GM21423 (cell line): ENCODE data around the gene RUNX3.
"Not testable (repeated sequence)": the region's sequence is repeated elsewhere in the genome, so short reads cannot be mapped to it uniquely, and the experiment has no call there.

Experiments used
- ATAC-seq: cut with Tn5 transposase; IDR thresholded peaks from one replicate; pipeline ENCODE4 v1.9.1; 2021; ENCODE audit warnings: mild to moderate bottlenecking, moderate library complexity; ENCODE audit not compliant: unreplicated experiment

Gene RUNX3

DNA sequence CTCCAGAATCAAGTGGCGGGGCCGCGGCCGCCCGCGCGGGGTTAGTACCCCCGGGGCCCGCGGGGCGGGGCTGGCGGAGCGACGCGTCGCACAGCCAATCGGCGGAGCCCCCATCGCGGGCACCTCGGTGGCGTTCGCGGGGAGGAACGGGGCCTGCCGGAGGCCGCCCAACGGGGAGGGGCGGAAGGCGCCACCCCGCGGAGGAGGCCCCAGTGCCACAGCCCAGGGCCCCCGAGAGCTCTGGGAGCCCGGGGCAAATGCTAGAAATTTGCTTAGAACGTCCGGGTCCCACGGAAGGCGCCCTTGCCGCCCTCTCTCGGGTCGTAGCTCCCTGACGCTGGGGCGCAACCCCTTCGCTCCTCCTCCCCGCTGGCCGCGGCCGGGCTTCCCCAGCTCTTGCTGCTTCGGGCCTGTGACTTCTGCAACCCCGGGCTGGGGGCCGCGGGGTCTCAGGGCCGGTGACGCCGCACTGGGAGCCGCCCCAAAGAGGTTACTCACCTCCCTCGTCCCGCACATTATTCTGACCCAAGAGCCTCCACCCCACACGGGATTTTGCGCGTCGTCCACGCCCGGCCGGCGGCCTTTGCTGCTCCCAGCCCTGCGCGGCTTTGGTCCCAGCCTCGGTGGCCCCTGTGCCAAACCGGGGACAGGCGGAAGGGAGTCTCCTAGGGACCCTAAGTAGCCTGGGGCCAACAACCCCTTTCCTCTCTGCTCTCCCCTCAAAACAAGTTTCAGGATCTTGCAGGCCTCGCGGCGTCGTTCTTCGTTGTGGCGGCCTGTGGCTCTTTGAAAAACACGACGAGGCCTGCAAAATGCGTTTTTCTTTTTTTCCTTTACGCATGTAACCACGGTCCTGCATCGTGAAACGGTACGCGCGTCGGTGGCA lies at the start of gene RUNX3:
TSS of gene RUNX3 (minus strand) at position 17 of the 886 bp plus-strand sequence. CDS start 408 bp downstream, outside the sequence.
- peak; percentile 73 for ATAC-seq

DNA sequence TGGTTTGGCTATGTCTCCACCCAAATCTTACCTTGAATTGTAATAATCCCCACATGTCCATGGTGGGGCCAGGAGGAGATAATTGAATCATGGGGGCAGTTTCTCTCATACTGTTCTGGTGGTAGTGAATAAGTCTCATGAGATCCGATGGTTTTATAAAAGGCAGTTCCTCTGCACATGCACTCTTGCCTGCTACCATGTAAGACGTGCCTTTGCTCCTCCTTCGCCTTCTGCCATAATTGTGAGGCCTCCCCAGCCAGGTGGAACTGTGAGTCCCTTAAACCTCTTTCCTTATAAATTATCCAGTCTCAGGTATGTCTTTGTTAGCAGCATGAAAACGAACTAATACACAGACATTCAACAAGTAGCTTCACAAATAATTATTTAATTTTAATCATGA lies 49.2 kb upstream of the RUNX3 start:
- not testable (repeated sequence) for ATAC-seq

DNA sequence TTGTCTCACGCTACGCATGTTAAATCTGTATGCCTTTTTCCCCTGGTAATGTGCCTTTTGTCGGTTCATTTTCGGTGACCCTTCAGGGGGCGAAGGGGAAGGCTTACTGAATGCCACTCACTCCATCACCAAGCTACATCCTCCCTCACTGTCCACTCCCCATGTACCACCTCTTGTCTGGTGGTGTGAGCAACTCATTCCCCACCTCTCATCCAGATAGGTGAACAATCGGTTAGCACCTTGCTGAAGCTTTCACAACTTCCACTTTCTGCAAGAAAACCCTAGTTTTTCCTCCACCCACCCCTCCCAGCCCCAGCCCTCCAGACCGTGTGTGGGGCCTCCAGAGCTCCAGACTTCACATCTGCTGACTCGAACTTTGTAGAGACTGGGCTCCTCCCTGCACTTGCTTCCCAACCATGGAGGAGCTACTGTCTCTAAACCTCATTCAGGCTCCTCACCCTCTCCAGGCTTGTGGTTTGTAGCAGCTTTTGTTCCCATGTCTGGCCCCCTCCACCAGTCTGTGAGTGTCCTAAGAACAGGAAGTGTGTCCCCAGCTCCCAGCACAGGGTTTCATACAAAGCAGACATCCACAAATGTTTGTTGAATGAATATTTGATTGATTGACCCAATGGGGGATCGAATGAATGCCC lies 48.4 kb upstream of the RUNX3 start:
- no peak for ATAC-seq

DNA sequence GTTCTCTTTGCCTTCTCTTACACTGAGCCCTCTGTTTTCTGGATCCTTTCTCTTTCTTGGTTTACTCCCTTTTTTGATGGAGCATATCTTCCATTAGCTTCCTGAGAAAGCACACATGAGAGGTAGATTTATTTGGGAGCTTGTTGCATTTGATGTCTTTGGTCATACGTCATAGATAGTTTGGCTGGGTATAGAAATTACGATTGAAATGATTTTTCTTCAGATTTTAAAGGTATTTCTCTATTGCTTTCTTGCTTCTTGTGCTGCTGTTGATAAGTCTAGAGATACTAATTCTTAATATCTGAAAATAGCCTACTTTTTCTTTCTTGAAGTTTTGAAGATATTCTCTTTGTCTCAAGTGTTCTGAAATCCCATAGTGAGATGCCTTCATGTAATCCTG lies 45.3 kb upstream of the RUNX3 start:
- no peak for ATAC-seq

DNA sequence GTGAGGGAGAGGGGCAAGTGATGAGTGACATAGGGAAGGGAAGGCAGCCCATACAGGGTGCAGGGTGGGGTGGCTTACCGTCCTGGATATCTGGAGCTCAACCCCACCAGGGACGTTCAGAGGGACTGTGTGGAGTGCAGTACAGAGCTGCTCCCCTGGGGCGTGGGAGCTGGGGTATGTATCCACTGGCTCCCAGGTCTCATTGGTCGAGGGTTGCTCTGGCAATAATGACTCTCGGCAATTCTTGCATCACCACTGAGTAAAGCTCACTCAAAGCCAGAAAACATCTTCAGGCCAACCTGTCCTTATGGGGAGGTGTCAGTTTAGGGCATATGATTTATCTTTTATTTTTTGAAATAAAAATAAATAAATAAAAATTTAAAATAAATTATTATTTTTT lies 43.2 kb upstream of the RUNX3 start:
- ATAC-seq = no peak

DNA sequence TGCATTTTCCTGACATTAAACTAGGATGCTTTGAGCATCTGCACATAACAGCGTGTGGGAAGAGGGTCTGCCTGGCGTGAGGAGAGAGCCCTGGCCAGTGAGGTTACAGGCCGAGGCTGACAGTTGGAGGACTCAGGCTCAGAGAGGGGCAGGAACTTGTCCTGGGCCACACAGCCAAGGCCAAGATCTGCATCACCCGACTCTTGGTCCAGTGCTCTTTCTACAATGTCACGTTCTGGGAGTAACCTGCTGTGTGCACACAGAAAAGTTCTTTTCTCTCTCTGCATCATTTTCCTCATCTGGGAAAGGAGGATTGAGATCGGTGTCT lies 42.8 kb upstream of the RUNX3 start:
- ATAC-seq = no peak

DNA sequence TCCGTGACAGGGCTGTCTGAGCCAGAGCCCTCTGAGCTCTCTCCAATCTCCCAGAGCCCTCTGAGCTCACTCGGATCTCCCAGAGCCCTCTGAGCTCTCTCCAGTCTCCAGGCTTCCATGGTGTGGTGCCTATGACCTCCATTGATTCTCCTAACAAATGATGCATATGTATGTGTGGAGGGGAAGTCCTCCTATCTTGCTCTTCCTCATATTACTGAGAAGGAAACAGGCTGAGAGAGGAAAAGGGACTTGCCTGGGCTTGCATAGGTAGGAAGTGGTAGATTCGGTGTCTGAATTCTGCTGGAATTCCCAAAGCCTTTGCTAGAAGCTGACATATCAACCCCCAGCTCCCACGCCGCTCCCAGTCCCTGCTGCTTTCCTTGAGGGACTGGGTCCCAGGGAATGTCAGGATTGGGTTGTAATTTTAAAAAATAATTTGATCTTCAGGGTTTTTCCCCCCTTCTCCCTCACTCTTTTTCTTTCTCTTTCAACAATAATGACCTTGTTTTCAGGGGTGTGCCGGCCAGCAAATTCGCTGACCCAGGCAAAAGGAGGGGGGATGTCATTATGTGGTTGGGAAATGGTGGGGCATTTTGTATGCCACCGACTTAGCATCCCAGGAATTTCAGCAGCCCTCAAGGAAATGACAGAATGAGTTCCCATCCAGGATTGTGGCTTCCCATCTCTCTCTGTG lies 42.3 kb upstream of the RUNX3 start:
- ATAC-seq = no peak

DNA sequence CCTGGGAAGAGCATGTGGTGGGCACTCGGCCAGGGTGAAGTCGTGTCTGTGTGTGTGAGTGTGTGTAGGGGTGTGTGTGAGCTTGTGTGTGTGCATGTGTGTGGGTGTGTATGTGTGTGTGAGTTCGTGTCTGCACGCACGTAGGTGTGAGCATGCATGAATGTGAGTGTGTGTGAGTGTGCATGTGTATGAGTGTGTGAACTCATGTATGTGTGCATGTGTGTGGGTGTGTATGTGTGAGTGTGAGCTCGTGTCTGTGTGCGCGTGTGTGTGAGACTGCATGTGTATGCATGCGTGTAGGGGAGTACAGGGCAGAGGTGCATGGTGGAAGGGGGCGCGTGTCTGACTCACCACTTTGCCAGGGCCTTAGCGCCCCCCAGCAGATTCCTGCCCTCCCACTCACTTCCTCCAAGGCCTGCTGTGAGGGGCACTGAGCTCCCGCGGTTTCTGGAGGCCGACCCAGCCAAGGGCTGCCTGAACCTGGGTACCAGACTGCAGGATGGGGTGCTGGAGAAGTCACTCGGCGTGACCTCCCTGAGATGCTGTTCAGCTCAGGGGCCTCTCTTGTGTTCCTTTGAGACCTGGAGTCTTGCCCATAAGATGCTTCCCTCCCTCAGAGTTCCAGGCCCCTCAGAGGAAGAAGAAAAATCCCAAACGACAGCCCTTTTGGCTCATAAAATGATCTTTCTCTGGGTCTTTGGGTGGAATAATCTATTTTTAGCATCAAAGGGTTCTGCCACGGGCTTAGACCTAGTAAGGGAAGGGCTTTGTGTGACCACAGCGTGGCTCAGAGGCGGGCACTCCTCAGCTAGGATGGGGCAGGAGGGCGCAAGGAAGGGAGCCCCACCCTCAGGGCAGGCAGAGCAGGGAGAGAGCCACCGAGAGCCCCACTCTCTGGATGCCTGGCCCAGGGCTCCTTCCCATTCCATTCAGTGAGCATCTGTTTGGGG lies 41.1 kb upstream of the RUNX3 start:
- ATAC-seq = no peak

DNA sequence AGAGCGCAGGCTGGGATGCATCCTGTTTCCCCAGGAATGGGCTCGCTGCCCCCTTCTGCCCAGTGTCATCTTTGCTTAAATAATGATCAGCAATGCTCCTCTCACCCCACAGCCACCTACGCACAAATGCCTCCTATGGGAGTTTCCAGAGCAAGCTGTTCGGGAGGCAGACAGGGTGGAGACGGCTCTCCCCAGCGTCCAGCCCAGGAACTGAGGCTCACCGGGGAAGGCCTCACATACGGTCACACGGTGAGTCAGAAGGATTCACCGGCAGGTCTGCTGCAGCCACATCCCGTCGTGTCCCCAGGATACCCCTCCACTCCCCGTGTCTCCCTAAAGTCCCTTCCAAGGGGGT lies 40.3 kb upstream of the RUNX3 start:
- no peak for ATAC-seq

DNA sequence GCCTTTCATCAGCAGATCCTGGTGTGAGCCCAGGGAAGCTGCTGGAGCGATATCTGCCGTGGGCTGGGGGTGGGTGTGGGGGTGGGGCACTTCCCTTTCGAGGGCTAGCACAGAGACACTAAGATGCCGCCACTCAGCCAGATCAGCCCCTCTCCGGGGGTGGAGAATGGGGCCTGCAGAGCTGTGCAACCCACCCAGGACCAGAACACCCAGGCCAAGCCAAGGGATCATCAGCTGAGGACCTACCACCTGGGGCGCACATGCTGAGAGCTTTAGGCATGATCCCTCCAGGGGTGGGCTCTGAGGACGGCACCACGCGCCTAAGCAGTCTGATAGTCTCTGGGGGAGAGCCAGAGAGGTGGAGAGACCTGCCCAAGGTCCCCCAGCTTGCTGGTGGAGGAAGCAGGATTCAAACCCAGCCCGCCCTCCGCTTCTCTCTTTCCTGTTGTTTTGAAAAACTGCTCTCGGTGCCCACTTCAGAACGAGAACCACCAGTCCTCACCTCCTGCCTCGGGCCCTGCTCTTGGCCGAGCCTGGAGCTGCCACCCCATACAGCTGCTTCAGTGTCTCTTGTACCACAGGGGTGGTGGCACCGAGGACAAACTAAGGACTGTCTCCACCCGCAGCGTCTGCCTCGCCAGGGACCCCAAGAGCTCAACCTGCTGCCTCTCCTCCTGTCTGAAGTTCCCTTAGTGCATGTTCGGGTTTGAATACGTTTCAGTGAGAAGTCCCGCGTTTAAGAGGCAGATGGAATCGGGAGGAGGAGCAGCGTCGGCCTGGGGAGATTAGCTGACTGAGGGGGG lies 39.7 kb upstream of the RUNX3 start:
- no peak for ATAC-seq

DNA sequence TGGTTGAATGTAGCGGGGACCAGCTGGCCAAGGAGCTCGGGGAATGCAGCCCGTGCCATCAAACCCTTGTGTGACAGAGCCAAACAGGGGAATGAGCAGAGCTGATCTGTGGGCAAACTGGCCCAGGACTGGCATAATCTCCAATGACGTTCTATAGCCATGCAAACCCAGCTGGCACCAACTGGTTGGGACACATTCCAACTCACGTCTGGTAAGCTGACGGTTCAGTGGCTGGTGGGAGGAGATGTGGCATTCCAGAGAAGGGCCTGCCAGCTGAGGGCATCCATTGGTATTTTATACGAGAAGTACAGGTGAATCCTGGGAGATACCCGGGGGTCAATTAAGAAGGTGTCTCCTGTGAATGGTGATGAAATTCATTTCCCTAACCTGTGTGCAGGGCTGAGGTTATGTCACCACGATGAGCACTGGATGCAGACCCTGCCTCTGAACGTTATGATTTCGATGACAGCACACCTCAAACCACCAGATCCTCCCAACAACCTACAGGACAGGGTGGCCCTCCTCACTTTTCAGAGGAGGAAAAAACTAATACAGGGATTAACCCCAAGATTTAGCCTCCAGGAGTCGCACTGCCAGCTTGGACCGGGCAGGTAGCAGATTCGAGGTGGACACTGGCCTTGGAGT lies 39.0 kb upstream of the RUNX3 start:
- no peak for ATAC-seq

DNA sequence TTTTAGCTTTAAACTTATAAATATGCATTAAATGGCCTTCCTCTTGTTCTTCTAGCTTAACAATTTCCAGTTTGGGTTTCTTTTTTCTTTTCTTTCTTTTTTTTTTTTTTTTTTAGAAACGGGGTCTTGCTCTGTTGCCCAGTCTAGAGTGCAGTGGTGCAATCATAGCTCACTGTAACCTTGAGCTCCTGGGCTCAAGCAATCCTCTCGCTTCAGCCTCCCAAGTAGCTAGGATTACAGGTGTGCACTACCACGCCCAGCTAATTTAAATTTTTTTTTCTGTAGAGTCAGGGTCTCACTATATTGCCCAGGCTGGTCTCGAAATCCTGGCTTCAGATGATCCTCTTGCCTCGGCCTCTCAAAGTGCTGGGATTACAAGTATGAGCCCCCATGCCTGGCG lies 37.9 kb upstream of the RUNX3 start:
- ATAC-seq = no peak

DNA sequence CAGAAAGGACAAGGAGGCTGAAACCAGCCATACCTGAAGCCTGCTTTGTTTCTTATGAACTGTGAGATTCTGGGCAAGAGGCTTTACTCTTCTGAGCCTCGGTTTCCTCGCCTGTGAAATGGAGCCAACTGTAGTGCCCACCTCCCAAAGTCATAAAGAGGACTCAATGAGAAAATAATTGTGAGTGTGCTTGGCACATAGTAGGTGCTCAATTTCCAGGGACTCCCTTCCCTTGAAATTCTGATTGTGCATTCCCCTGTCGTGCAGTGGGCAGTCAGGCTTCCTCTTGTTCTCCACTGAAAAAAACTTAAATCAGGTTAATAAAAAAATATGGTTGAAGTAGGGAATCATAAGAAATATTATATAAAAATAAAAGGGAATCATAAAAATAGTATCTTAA lies 37.5 kb upstream of the RUNX3 start:
- ATAC-seq = no peak

DNA sequence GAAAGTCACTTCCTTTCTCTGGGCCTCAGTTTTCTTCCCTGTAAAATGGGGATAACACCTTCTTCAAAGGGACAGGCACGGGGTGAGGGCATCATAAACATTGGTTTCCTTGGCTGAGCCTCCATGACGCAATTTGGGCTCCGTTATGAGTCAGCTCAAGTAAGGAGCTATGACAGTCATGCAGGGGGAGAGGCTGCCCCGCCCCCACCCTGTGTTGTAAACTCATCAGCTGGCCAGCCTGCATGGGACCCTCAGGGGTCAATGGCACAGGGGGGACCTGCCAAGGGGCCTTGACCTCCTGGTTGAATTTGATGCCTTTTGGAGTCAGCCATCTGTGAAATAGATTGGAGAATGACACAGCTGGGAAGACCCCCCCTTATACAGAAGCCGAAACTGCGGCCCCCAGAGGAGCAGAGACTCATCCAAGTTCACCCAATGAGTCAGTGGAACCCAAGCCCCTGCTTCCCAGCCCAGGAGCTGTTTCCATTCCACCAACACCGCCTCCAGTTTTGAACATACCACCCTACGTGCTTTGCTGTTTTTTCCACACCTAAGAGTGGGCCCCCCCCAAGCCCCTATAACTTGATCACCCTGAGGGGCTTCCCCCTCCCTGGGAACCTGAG lies 36.8 kb upstream of the RUNX3 start:
- ATAC-seq = no peak

DNA sequence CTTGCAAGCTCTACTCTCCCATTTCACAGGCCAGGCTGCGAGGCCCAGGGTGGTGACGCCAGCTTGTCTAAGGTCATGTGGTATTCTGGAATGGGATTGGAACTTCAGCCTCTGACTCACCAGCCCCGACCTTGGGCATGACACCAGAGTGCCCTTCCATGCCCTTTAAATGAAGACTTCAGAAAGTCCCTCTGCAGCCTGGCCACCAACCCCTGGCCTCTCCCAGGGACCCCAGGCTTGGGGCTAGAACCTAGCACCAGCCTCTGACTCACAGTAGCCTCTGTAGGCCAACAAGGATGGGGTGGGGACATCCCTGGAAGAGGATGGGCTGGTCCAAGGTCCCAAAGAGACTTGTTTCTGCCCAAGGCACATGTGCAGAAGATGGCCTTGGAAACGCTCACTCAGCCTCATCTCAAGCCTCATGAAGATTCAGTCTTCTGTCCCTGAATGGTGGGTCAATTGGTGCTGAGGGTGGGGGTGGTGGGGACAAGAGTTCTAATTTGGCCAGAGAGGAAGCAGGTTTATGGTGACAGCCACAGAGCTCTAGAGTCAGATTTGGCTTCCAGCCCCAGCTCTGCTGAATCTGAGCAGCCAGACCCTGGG lies 36.1 kb upstream of the RUNX3 start:
- no peak for ATAC-seq

DNA sequence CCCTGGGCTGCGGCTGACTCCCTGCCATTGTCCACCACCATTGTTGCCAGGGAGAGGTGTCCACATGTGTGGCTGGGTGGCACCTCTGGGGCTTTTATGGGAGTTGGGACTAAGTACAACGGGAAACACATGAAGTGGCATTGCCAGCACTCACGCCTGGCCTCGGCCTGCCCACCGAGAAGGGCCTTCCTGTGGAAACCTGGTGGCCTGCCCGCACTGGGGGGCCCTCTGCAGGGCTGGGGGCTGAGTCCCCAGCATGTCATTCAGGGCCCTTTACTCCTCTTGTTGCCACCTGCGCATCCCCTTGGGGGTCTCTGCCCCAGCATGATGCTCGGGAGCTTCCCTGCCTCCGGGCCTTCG lies 35.5 kb upstream of the RUNX3 start:
- no peak for ATAC-seq

DNA sequence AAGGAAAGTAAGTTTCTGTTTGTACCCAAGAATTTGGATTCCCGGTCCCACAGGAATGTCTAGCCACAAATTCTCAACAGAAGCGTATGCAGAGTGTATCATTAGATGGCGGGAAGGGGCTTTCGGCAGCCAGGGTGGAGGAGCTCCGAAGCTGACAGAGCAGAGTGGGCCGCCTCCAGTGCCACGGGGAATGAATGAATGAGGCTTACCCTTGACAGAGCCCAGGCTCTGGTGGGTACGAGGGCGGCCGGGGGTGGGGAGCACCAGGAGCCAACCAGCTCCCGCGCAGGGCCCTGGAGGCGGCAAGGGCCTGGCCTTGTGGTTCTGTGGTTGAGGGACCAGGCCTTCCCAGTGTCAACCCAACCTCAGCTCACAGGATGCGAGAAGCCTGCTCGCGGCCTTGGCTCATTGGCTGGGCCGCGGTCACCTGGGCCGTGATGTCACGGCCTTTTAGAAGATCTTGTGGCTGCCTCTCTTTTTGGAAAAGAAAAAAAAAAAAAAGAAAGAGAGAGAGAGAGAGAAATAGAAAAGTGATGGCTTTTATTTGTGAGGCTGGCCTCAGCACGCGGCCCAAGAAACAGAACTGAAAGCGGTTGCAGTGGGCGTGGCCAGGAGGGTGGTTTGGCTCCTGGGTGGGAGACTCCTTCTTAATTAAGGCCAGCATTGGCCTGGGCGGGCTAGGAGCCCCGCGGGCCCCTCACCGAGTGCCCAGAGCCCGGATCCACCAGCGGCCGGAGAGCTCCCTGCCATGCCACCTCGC lies 34.9 kb upstream of the RUNX3 start:
- ATAC-seq = peak; percentile 83
